ENCODE measurements around the gene OR52R1. TPM values are rescaled to one million over a fixed set of nuclear protein-coding genes. Genes with fewer than 3 reads are reported as not detected.
"Not testable (repeated sequence)": the region's sequence is repeated elsewhere in the genome, so short reads cannot be mapped to it uniquely, and the experiment has no call there.

The OR52R1 gene
- total RNA-seq, 1 donor from 2014 or later, result not detected

GRCh38 chr11:4808476-4808875 lies 4.3 kb upstream of the OR52R1 start:
- no peak overlapping the region for H3K27ac Mint-ChIP-seq (ENCODE audit: unreplicated experiment)
- H3K36me3 Mint-ChIP-seq (ENCODE audit: low read depth, unreplicated experiment), result no peaks in the 10 kb centered on the region
- no peak overlapping the region for H3K4me3 Mint-ChIP-seq (ENCODE audit: unreplicated experiment)
- H3K9me3 Mint-ChIP-seq (ENCODE audit: unreplicated experiment), result no peaks in the 10 kb centered on the region
- TF ChIP-seq CTCF (IDR thresholded peaks at IDR 0.05; ENCODE audit: unreplicated experiment), result no peak
- no peaks in the 10 kb centered on the region for H3K4me1 Mint-ChIP-seq (ENCODE audit: unreplicated experiment)
- DNase-seq (ENCODE audit: low spot score), result no peak
- no peaks in the 10 kb centered on the region for H3K27me3 Mint-ChIP-seq (ENCODE audit: unreplicated experiment)

- H3K27me3 Mint-ChIP-seq (ENCODE audit: unreplicated experiment); H3K4me1 Mint-ChIP-seq (ENCODE audit: unreplicated experiment); H3K27ac Mint-ChIP-seq (ENCODE audit: unreplicated experiment); H3K9me3 Mint-ChIP-seq (ENCODE audit: unreplicated experiment); H3K4me3 Mint-ChIP-seq (ENCODE audit: unreplicated experiment); H3K36me3 Mint-ChIP-seq (ENCODE audit: low read depth, unreplicated experiment); DNase-seq (ENCODE audit: low spot score): not testable (repeated sequence)
Measured at GRCh38 chr11:4801316-4801715, 2.9 kb downstream of the OR52R1 start.

GRCh38 chr11:4798427-4799183 lies 5.6 kb downstream of the OR52R1 start:
- no peak overlapping the region for H3K4me3 Mint-ChIP-seq (ENCODE audit: unreplicated experiment)

GRCh38 chr11:4797206-4797605 lies 7.0 kb downstream of the OR52R1 start:
- no peaks in the 10 kb centered on the region for H3K27me3 Mint-ChIP-seq (ENCODE audit: unreplicated experiment)
- no peak overlapping the region for H3K27ac Mint-ChIP-seq (ENCODE audit: unreplicated experiment)
- no peak for TF ChIP-seq CTCF (IDR thresholded peaks at IDR 0.05; ENCODE audit: unreplicated experiment)
- H3K36me3 Mint-ChIP-seq (ENCODE audit: low read depth, unreplicated experiment), result no peaks in the 10 kb centered on the region
- H3K4me3 Mint-ChIP-seq (ENCODE audit: unreplicated experiment), result no peak overlapping the region
- H3K4me1 Mint-ChIP-seq (ENCODE audit: unreplicated experiment), result no peaks in the 10 kb centered on the region
- no peak for DNase-seq (ENCODE audit: low spot score)
- H3K9me3 Mint-ChIP-seq (ENCODE audit: unreplicated experiment), result no peaks in the 10 kb centered on the region

More at GRCh38 chr11:4798427-4799183, 5.6 kb downstream of the OR52R1 start:
- DNase-seq (ENCODE audit: low spot score), result no peak
- no peak for TF ChIP-seq CTCF (IDR thresholded peaks at IDR 0.05; ENCODE audit: unreplicated experiment)
- Mint-ChIP-seq H3K36me3 (ENCODE audit: low read depth, unreplicated experiment) (no peaks in the 10 kb centered on the region), H3K9me3 (ENCODE audit: unreplicated experiment) (no peaks in the 10 kb centered on the region), H3K27me3 (ENCODE audit: unreplicated experiment) (no peaks in the 10 kb centered on the region), H3K27ac (ENCODE audit: unreplicated experiment) (no peak overlapping the region), H3K4me1 (ENCODE audit: unreplicated experiment) (no peaks in the 10 kb centered on the region)

- no peak overlapping the region for H3K27ac Mint-ChIP-seq (ENCODE audit: unreplicated experiment)
- H3K4me3 Mint-ChIP-seq (ENCODE audit: unreplicated experiment), result no peak overlapping the region
- DNase-seq (ENCODE audit: low spot score), result no peak
- no peaks in the 10 kb centered on the region for H3K36me3 Mint-ChIP-seq (ENCODE audit: low read depth, unreplicated experiment)
- no peaks in the 10 kb centered on the region for H3K27me3 Mint-ChIP-seq (ENCODE audit: unreplicated experiment)
- peaks cover 10% of the 10 kb centered on the region for H3K9me3 Mint-ChIP-seq (ENCODE audit: unreplicated experiment)
- no peaks in the 10 kb centered on the region for H3K4me1 Mint-ChIP-seq (ENCODE audit: unreplicated experiment)
- no peak for TF ChIP-seq CTCF (IDR thresholded peaks at IDR 0.05; ENCODE audit: unreplicated experiment)
Measured at GRCh38 chr11:4782454-4782853, 21.7 kb downstream of the OR52R1 start.

Measured in endothelial cell (in vitro differentiated cells).